Right renal pelvis (tissue), 4 donors: Measurements from ENCODE around the gene ZNF407. TPM values are rescaled to one million over a fixed set of nuclear protein-coding genes. Genes with fewer than 3 reads are reported as not detected.

Experiments used
- DNase-seq, 4 donors: peaks; one replicate each; pipeline ENCODE4 v3.0.0-alpha.2; 2013; ENCODE audit warnings: low read depth in 4 of 4, low spot score in 3 of 4, missing footprints in 1 of 4
- polyA plus RNA-seq, 4 donors: library from polyadenylated mRNA; unstranded; fragments of 120-200 nt; gene quantifications; one replicate each; pipeline ENCODE4 v1.2.1, GENCODE V29; 2013; ENCODE audit not compliant: insufficient read length in 4 of 4

ZNF407 gene
- polyA plus RNA-seq, 4 donors, result 9.6 to 11.6 (median 10.0) TPM

DNA sequence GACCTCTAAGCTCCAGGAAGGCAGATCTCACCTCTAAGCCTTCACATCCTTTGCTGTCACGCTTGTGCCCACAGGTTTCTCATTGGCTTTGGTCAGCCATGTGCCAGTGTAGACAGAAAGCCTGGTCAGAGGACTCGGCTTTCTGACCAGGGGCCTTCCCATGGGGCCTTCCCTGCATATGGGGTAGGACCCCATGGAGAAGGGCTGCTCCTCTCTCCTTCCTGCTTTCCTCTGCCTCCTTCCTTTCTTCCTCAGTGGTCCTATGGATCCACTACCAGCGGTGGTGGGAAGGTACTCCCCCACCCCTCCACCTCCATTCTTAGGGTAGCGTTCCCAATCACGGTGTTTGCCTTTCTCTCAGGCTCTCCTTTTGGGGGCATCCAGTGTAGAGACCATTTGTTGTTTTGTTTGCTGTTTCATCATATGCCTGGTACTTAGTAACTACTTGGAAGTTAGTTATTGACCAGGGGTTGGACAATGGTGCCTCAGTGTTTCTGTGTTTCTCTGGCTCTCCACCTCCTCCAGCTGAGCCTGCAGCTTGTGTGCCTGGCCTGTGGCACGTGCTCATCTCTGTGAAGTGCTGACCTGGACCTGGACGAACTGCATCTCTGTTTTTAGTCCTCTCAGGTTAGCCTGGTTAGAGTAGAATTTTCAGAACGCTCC is 71.6 kb downstream of the ZNF407 start:
- no peak for DNase-seq

DNA sequence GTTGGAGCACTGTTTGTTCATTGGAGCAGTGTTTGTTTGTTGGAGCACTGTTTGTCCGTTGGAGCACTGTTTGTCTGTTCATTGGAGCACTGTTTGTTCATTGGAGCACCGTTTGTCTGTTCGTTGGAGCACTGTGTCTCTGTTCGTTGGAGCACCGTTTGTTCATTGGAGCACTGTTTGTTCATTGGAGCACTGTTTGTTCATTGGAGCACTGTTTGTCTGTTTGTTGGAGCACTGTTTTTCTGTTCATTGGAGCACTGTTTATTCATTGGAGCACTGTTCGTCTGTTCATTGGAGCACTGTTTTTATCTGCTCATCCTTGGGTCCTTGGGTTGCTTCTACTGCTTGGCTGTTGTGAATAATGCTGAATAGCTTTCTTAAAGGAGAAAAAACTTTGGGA is 74.7 kb downstream of the ZNF407 start:
- DNase-seq, result no peak

DNA sequence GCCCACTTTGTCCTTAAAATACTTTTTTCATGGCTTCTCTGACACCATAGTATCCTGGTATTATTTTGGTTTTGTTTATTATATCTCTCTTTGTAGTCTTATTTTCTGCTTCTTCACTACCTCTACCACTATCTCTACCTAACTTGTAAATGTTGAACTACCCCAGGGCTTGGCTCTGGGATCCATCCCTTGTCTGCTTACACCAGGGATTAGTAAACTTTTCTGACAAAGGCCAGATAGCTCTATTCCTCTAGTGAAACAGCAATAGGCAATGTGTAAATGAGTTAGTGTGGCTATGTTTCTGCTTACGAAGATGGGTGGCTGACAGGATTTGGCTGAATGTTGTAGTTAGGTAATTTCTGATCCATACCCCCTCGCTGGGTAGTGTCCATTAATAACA is 76.8 kb downstream of the ZNF407 start:
- DNase-seq, result no peak

- DNase-seq, result no peak
These were observed 81.5 kb downstream of the ZNF407 start for GRCh38 chr18:74679006-74679678.

DNA sequence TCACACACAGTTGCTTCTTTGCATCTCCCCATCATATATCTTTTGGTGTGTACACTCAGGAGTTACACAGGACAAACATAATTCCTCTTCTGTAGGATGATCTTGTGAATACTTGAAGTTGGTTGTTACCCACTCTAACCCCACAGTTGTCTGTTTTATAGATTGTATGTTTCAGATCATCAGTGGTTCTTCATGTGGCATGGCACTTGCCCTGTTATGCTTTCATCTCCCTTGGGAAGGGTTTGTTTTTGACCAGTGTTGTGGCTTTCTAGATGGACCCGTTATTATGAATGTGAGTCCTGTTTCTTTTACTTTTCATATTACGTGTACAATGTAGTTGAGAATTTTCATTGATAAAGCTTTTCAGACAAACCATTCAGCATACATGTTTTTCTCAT is 82.0 kb downstream of the ZNF407 start:
- DNase-seq, result no peak

DNA sequence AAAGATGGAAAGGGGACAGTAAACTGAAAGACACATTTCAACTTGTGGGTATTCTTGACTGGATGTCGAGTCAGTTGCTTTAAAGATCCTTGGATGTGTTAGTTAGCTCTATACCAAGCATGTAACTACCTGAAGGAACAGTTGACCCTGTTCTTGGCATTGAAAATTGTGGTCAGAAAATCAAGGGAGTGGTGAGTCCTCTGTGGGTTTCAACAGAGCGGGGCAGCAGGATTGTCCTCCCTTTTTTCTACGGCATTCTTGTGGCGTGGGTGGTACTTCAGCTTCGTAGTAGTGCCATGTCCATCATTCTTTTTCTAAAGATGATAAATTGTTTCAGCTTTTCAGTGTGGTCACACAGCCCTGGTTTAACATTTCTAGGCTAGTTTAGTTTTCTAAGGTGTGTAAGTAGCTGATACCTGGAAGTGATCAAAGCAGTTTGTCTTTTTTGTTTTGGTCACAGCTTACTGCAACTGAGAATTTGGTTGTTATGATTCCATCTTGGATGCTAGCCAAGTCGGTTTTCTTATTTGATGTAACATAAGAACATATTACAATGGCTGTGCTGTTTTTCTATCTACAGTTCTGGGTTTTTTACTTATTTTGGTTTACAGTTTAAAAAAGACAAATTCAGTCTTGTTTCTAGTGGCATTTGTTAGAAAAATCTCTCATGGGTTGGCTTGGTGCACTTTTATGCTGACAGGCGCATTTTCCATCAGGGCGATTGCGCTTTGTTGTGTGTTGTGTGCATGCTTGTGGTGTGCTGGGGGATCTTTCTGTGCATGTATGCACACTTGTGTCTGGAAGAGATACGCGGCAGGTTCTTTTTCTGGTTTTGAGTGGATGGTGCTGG is 84.7 kb downstream of the ZNF407 start:
- DNase-seq, result no peak

DNA sequence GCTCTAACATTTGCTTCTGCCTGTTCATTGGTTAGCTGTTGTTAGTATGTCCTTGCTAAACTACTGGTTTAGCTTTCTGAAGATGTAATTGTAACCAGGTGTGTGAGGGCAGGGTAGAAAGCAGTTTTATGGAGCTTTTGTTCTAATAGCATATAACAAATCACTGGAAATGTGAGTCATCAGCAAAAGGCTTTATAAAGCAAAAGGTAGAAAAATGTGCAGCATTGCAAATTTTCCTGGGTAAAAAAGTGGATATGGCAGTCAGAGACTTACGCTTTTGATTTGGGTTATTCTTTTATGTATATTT is 85.3 kb downstream of the ZNF407 start:
- DNase-seq, result no peak

- DNase-seq, result no peak
These were observed 85.9 kb downstream of the ZNF407 start for GRCh38 chr18:74683573-74683972.

- DNase-seq, result no peak
These were observed 91.6 kb downstream of the ZNF407 start for GRCh38 chr18:74689251-74689650.

GRCh38 chr18:74692367-74693013 is 94.8 kb downstream of the ZNF407 start:
- no peak for DNase-seq

DNA sequence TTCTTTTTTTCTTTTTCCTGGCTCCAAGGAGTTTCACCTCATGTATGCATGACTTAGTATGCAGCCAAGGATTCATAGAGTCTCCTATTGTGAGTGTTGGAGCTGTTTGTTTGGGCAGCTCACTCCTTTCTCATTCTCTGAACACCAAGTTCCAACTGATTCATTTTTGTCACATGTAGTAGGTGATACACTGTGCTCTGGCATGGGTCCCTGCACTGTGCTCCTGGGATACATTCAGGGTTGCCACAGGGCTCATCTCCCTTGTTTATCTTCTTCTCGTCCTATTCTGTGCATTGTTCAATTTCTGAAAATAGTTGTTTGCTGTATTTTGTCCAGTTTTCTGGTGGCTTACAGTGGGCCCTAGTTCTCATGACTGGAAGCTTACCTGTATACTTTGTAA is 96.8 kb downstream of the ZNF407 start:
- no peak for DNase-seq

- DNase-seq, result no peak
These were observed 97.5 kb downstream of the ZNF407 start for GRCh38 chr18:74695170-74695569.

GRCh38 chr18:74698881-74699280 is 101.2 kb downstream of the ZNF407 start:
- no peak for DNase-seq

- no peak for DNase-seq
These were observed 101.8 kb downstream of the ZNF407 start for GRCh38 chr18:74699455-74699854.

DNA sequence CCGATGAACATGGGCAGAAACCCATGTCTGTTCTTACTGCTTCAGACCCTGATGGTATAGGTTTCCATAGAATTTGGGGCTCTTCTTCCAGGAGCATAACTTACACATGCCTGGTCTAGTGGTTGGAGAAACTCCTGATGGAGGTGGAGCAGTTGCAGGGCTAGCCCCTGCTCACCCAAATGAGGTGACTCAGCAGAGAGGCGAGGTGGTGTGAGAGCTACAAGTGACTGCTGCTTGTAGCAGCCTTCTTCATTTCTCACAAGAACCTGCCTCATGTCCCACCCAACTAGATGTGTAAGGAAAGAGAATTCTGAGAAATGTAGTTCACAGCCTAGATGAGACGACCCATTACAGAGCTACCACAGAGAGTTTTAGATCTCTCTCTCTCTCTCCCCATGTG is 105.3 kb downstream of the ZNF407 start:
- DNase-seq, result no peak

- DNase-seq, result no peak
These were observed 110.5 kb downstream of the ZNF407 start for GRCh38 chr18:74708169-74708568.

GRCh38 chr18:74709452-74709851 is 111.8 kb downstream of the ZNF407 start:
- no peak for DNase-seq

DNA sequence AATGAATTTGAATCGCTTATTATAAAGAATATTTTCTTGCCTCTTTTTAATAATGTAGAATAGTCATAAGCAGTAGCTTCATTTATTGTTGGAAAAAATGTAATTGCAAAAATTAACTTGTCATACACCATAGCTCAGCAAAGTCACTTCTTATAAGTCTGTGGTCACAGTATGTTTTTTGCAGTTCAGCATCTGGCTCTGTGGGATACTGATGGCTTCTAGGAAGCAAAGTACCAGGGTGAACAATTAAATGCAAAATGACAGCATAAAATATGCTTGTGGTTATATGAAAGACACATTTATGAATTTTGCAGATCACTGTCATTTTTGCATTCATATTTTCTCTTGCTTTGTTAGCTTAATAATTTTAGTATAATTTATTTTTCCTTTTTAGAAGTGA is 116.5 kb downstream of the ZNF407 start:
- DNase-seq, result no peak

DNA sequence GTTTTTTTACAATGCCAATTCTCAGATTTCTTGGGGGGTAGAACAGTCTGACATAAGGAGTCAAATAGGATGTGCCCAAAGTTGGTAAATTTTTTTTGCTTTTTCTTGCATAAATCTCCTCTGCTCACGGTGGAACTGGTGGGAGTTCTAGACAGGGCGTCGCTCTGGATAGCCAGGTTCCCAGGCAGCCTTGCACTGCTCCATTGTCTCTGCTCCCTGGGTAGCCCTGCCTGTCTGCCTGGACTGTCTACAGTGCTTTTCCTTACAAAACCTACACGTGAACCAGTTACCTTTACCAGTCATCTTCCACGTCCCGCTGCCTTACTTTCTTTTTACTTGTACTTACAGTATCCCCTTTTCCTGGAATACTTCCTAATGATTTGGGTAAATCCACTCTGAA is 117.1 kb downstream of the ZNF407 start:
- DNase-seq, result no peak

DNA sequence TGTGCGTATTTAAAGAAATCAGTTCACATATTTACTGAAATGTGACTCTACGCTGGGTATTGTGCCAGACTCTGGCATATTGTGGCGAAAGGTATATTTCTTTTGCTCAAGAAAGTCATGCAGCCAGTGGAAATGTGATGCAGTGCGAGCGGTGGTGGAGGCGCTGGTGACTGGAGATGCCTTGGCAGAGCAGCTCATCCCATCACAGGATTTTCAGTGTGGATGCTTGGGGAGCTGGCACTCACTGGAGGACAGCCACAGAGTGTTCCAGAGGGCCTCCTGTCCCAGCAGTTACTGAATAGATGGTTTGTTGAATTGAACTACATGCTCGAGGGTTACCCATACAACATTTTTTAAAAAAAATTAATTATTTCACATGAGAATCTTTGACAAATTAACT is 117.6 kb downstream of the ZNF407 start:
- no peak for DNase-seq
